Measurements from ENCODE around the gene MIS18BP1. TPM values are rescaled to one million over a fixed set of nuclear protein-coding genes. Genes with fewer than 3 reads are reported as not detected.

Gene MIS18BP1
- total RNA-seq, 1 donor from 2014 or later, result 9.8 TPM

DNA sequence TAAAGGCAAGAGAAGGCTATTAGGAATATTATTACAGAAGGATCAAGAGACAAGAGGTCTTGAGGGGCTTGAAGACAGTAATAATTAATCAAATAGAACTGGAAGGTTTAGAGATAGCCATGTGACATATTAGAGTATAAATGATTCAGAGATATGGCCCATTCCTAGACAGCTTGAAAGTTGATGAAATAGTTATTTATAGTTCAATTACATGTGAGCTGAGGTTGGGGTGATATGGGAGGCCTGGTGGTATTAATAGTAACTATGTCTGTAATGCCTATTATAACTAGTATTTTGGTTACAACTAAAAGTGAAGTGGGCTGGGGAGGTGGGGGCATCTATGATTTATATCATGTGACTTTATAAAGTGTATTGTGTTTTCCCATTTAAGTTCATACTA, 14.1 kb upstream of the MIS18BP1 start:
- H2AFZ ChIP-seq (ENCODE audit: low read depth, low read length), result no peak overlapping the region
- no peak overlapping the region for H3K4me2 ChIP-seq (ENCODE audit: low read length)
- H3K27me3 ChIP-seq (ENCODE audit: insufficient read depth, low read length), result no peaks in the 10 kb centered on the region
- H3K36me3 ChIP-seq (ENCODE audit: insufficient read depth, low read length), result no peaks in the 10 kb centered on the region
- Mint-ChIP-seq H3K4me3 (ENCODE audit: unreplicated experiment) (no peak overlapping the region), H3K27ac (ENCODE audit: unreplicated experiment) (no peak overlapping the region), H3K27me3 (ENCODE audit: low read depth, unreplicated experiment) (no peaks in the 10 kb centered on the region), H3K9me3 (ENCODE audit: unreplicated experiment) (peaks cover 5% of the 10 kb centered on the region), H3K4me1 (ENCODE audit: low read depth, unreplicated experiment) (no peaks in the 10 kb centered on the region), H3K36me3 (ENCODE audit: low read depth, unreplicated experiment) (no peaks in the 10 kb centered on the region)
- FAIRE-seq (no peak), DNase-seq (ENCODE audit: low read depth) (no peak)
- no peaks in the 10 kb centered on the region for H3K4me1 ChIP-seq (ENCODE audit: insufficient read depth, low read length)
- no peak overlapping the region for H3K27ac ChIP-seq (ENCODE audit: low read depth, low read length)
- no peaks in the 10 kb centered on the region for H3K9me3 ChIP-seq (ENCODE audit: insufficient read depth, low read depth, low read length)
- no peak overlapping the region for H3K4me3 ChIP-seq (ENCODE audit: insufficient read depth, low read depth, low read length)
- H3K9ac ChIP-seq (ENCODE audit: low read length), result no peak overlapping the region
- no peaks in the 10 kb centered on the region for H4K20me1 ChIP-seq (ENCODE audit: insufficient read depth, low read length)
- no peaks in the 10 kb centered on the region for H3K79me2 ChIP-seq (ENCODE audit: insufficient read depth, low read length)
- TF ChIP-seq EZH2 (IDR thresholded peaks at IDR 0.05; ENCODE audit: insufficient read depth, low read length), result no peak
- TF ChIP-seq CTCF (IDR thresholded peaks at IDR 0.05; ENCODE audit: insufficient read depth, low read depth, low read length), result no peak

GRCh38 chr14:45262637-45263036, 9.6 kb upstream of the MIS18BP1 start:
- no peaks in the 10 kb centered on the region for H4K20me1 ChIP-seq (ENCODE audit: insufficient read depth, low read length)
- DNase-seq (ENCODE audit: low read depth) (no peak), FAIRE-seq (no peak)
- no peak overlapping the region for H3K9ac ChIP-seq (ENCODE audit: low read length)
- no peak overlapping the region for H3K4me3 ChIP-seq (ENCODE audit: insufficient read depth, low read depth, low read length)
- H3K27ac ChIP-seq (ENCODE audit: low read depth, low read length), result no peak overlapping the region
- H3K27me3 Mint-ChIP-seq (ENCODE audit: low read depth, unreplicated experiment), result no peaks in the 10 kb centered on the region
- H3K9me3 Mint-ChIP-seq (ENCODE audit: unreplicated experiment), result peaks cover 23% of the 10 kb centered on the region
- no peak overlapping the region for H3K4me2 ChIP-seq (ENCODE audit: low read length)
- H3K79me2 ChIP-seq (ENCODE audit: insufficient read depth, low read length), result no peaks in the 10 kb centered on the region
- H3K36me3 Mint-ChIP-seq (ENCODE audit: low read depth, unreplicated experiment), result peaks cover 2% of the 10 kb centered on the region
- H3K4me3 Mint-ChIP-seq (ENCODE audit: unreplicated experiment), result no peak overlapping the region
- no peaks in the 10 kb centered on the region for H3K36me3 ChIP-seq (ENCODE audit: insufficient read depth, low read length)
- no peaks in the 10 kb centered on the region for H3K4me1 Mint-ChIP-seq (ENCODE audit: low read depth, unreplicated experiment)
- H2AFZ ChIP-seq (ENCODE audit: low read depth, low read length), result no peak overlapping the region
- no peaks in the 10 kb centered on the region for H3K4me1 ChIP-seq (ENCODE audit: insufficient read depth, low read length)
- H3K27me3 ChIP-seq (ENCODE audit: insufficient read depth, low read length), result no peaks in the 10 kb centered on the region
- no peaks in the 10 kb centered on the region for H3K9me3 ChIP-seq (ENCODE audit: insufficient read depth, low read depth, low read length)
- H3K27ac Mint-ChIP-seq (ENCODE audit: unreplicated experiment), result no peak overlapping the region
- TF ChIP-seq CTCF (IDR thresholded peaks at IDR 0.05; ENCODE audit: insufficient read depth, low read depth, low read length) (no peak), EZH2 (IDR thresholded peaks at IDR 0.05; ENCODE audit: insufficient read depth, low read length) (no peak)

- H4K20me1 ChIP-seq (ENCODE audit: insufficient read depth, low read length), result no peaks in the 10 kb centered on the region
- no peak for DNase-seq (ENCODE audit: low read depth)
- no peaks in the 10 kb centered on the region for H3K27me3 Mint-ChIP-seq (ENCODE audit: low read depth, unreplicated experiment)
- no peak overlapping the region for H2AFZ ChIP-seq (ENCODE audit: low read depth, low read length)
- peaks cover 23% of the 10 kb centered on the region for H3K9me3 Mint-ChIP-seq (ENCODE audit: unreplicated experiment)
- H3K4me3 Mint-ChIP-seq (ENCODE audit: unreplicated experiment), result no peak overlapping the region
- FAIRE-seq, result no peak
- H3K27ac ChIP-seq (ENCODE audit: low read depth, low read length), result no peak overlapping the region
- H3K9ac ChIP-seq (ENCODE audit: low read length), result no peak overlapping the region
- no peaks in the 10 kb centered on the region for H3K27me3 ChIP-seq (ENCODE audit: insufficient read depth, low read length)
- H3K4me2 ChIP-seq (ENCODE audit: low read length), result no peak overlapping the region
- no peaks in the 10 kb centered on the region for H3K9me3 ChIP-seq (ENCODE audit: insufficient read depth, low read depth, low read length)
- TF ChIP-seq EZH2 (IDR thresholded peaks at IDR 0.05; ENCODE audit: insufficient read depth, low read length), result no peak
- TF ChIP-seq CTCF (IDR thresholded peaks at IDR 0.05; ENCODE audit: insufficient read depth, low read depth, low read length), result no peak
- H3K4me1 Mint-ChIP-seq (ENCODE audit: low read depth, unreplicated experiment), result no peaks in the 10 kb centered on the region
- H3K36me3 ChIP-seq (ENCODE audit: insufficient read depth, low read length), result no peaks in the 10 kb centered on the region
- H3K79me2 ChIP-seq (ENCODE audit: insufficient read depth, low read length), result no peaks in the 10 kb centered on the region
- no peak overlapping the region for H3K27ac Mint-ChIP-seq (ENCODE audit: unreplicated experiment)
- H3K4me3 ChIP-seq (ENCODE audit: insufficient read depth, low read depth, low read length), result no peak overlapping the region
- H3K36me3 Mint-ChIP-seq (ENCODE audit: low read depth, unreplicated experiment), result peaks cover 2% of the 10 kb centered on the region
- no peaks in the 10 kb centered on the region for H3K4me1 ChIP-seq (ENCODE audit: insufficient read depth, low read length)
Measured at GRCh38 chr14:45261209-45261608, 8.2 kb upstream of the MIS18BP1 start.
